Right lobe of liver (tissue), 6 donors: ENCODE results near the gene TAOK1. TPM values are rescaled to one million over a fixed set of nuclear protein-coding genes. Genes with fewer than 3 reads are reported as not detected.

Experiments
- ATAC-seq, 4 donors: fragments of 200-7000 bp; cut with Tn5 transposase; one replicate each; pipeline ENCODE4 v1.9.1; 2020; ENCODE audit warnings: mild to moderate bottlenecking in 4 of 4, moderate library complexity in 4 of 4
- DNase-seq, 3 donors: peaks; one replicate each; pipeline ENCODE4 v3.0.0-alpha.2; 2020
- H3K27ac ChIP-seq, 3 donors: fragments of 200-600 bp; one replicate each; pipeline ENCODE4 v1.8.0; 2022
- H3K27me3 ChIP-seq, 2 donors: fragments of 200-600 bp; one replicate each; pipeline ENCODE4 v1.8.0; 2022
- H3K36me3 ChIP-seq, 4 donors: fragments of 200-600 bp; sonication (generic) in 1 of 4; one replicate each; pipeline versions ENCODE4 v1.5.1 to v1.8.0; 2017 to 2022; ENCODE audit warnings: control low read depth in 1 of 4
- H3K4me1 ChIP-seq, 4 donors: fragments of 200-600 bp; sonication (generic) in 1 of 4; one replicate each; pipeline versions ENCODE4 v1.5.1 to v1.8.0; 2017 to 2022; ENCODE audit warnings: control low read depth in 1 of 4
- H3K4me3 ChIP-seq, 3 donors: fragments of 200-600 bp; one replicate each; pipeline ENCODE4 v1.8.0; 2022
- H3K9me3 ChIP-seq, 4 donors: fragments of 200-600 bp; sonication (generic) in 1 of 4; one replicate each; pipeline versions ENCODE4 v1.5.1 to v1.8.0; 2017 to 2022; ENCODE audit warnings: control low read depth in 1 of 4
- POLR2A ChIP-seq: fragments of 450-650 bp; IDR thresholded peaks from one replicate; pipeline ENCODE4 v1.6.1; 2017; ENCODE audit warnings: antibody characterized with exemption, mild to moderate bottlenecking
- WGBS: methylation state at CpG from one replicate; pipeline ENCODE4 v1.1.6; 2018; ENCODE audit warnings: low coverage, low lambda C conversion rate; ENCODE audit not compliant: insufficient coverage; ENCODE audit errors: missing lambda C conversion rate; 5-methylcytosine and 5-hydroxymethylcytosine counted together
- intact Hi-C, 2 donors: fragments of 100-400 bp; cut with DNase I; formaldehyde crosslinking; loops; one replicate each; pipeline versions ENCODE4 v1.11.2 to v1.14.1; 2022
- total RNA-seq, 6 experiments: library from RNA; depleted of rRNA in 2 of 6; stranded (reverse); fragments of >200 nt in 2 of 6; fragmentation: NEBNext Ultra II Directional in 3 of 6; extraction: Animal tissue kit (Norgen Biotek cat#: 25700) in 3 of 6; gene quantifications; one replicate each; pipeline versions ENCODE4 v1.1.0 to v1.2.4, GENCODE V29; 2016 to 2023
- TF ChIP-seq, protein P1 (sequence below), 4 donors: fragments of 200-600 bp in 3 of 4; fragments of 450-650 bp in 1 of 4; IDR thresholded peaks; one replicate each; pipeline versions ENCODE4 v1.5.1 to v1.8.0; 2016 to 2022; ENCODE audit warnings: antibody characterized with exemption in 4 of 4, mild to moderate bottlenecking in 2 of 4
- donor health status: DM: no; HTN: yes; CAD: no.
- donor health status: DM: no; HTN: no; CAD: no.
- donor health status: DM: no; HTN: no; CAD: no.
- donor health status: DM: no; HTN: yes; CAD: no.
- donor health status: DM: no; HTN: yes; CAD: no.

TAOK1 gene
- total RNA-seq, 6 experiments from 2014 or later: 17.1 to 37.1 (median 21.1) TPM

DNA sequence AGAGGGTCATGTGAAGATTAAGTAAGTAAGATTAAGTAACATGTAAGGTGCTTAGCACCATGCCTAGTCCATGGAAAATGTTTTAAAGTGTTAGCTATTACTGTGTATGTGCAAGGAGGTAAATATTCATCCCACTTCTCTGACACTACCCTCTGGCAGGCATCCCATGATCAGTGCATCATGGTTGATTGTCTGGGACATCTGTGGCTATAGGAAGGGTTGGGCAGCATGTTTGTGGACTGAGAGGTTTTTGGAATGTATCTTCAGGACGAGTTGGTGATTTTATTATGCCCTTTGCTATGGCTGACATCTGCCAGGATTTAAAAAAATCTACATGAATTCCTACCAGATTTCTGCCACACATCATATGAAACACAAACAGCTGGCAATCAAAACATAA lies 6.5 kb upstream of the TAOK1 start:
- intact Hi-C loops: no loop called here
- Histone ChIP-seq H3K4me3 (no peak overlapping the region), H3K4me1 (peaks cover 0 to 5% (median 0%) of the 10 kb centered on the region in 4 donors), H3K27ac (no peak overlapping the region), H3K9me3 (no peaks in the 10 kb centered on the region), H3K27me3 (no peaks in the 10 kb centered on the region), H3K36me3 (no peaks in the 10 kb centered on the region)
- 64% methylated on average over 1 of the region's 1 CpG for WGBS
- DNase-seq: no peak
- ATAC-seq: no peak
- TF ChIP-seq, protein P1, sequence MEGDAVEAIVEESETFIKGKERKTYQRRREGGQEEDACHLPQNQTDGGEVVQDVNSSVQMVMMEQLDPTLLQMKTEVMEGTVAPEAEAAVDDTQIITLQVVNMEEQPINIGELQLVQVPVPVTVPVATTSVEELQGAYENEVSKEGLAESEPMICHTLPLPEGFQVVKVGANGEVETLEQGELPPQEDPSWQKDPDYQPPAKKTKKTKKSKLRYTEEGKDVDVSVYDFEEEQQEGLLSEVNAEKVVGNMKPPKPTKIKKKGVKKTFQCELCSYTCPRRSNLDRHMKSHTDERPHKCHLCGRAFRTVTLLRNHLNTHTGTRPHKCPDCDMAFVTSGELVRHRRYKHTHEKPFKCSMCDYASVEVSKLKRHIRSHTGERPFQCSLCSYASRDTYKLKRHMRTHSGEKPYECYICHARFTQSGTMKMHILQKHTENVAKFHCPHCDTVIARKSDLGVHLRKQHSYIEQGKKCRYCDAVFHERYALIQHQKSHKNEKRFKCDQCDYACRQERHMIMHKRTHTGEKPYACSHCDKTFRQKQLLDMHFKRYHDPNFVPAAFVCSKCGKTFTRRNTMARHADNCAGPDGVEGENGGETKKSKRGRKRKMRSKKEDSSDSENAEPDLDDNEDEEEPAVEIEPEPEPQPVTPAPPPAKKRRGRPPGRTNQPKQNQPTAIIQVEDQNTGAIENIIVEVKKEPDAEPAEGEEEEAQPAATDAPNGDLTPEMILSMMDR (IDR thresholded peaks at IDR 0.05): no peak
- TF ChIP-seq POLR2A: no peak

DNA sequence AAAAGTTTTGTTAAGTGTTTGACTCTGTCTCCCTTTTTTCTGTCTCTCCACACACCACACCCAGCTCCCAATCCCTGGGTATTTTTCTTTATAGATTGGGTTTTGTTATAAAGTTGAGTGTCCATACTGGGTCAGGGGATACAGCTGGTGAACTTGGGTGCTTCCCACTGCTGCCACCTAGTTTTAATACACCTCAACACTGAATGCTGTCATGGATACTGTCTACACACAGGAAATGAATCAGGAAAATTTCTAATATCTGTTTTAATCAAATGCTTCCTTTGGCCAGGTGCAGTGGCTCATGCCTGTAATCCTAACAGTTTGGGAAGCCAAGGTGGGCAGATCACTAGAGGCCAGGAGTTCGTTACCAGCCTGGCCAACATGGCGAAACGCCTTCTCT lies 5.3 kb upstream of the TAOK1 start:
- DNase-seq (no peak), ATAC-seq (peak in 1 of 4 donors; percentile 66)
- intact Hi-C loops: no loop called here
- no peak overlapping the region for H3K4me3 ChIP-seq
- no peaks in the 10 kb centered on the region for H3K9me3 ChIP-seq
- no CpG with 5 or more reads among the region's 3 CpGs for WGBS
- H3K4me1 ChIP-seq: peaks cover 0 to 4% (median 0%) of the 10 kb centered on the region in 4 donors
- no peaks in the 10 kb centered on the region for H3K36me3 ChIP-seq
- TF ChIP-seq POLR2A: no peak
- TF ChIP-seq, protein P1 (IDR thresholded peaks at IDR 0.05): no peak
- no peak overlapping the region for H3K27ac ChIP-seq
- H3K27me3 ChIP-seq: no peaks in the 10 kb centered on the region

DNA sequence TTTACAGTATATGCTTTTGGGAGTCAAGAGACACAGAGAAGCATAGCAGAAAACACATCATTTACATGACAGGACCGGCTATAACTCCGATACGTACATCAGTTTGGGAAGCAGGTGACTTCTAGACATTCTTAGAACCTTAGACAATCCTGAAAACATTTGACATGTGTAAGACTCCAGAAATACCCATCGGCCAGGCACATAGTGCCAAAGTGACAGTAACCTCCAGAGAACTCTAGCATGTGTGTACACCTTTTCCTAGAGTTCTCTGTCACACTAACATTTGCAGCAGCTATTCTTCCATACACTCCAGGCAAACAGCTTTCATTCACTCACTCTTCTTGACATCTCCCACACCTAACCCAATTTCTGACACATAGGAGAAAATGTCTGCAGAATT lies 3.4 kb upstream of the TAOK1 start:
- DNase-seq (no peak), ATAC-seq (no peak)
- Histone ChIP-seq H3K4me3 (no peak overlapping the region), H3K27ac (no peak overlapping the region), H3K27me3 (no peaks in the 10 kb centered on the region), H3K36me3 (no peaks in the 10 kb centered on the region), H3K9me3 (no peaks in the 10 kb centered on the region), H3K4me1 (peaks cover 0 to 9% (median 0%) of the 10 kb centered on the region in 4 donors)
- intact Hi-C loops: no loop called here
- no peak for TF ChIP-seq POLR2A
- TF ChIP-seq, protein P1 (IDR thresholded peaks at IDR 0.05): no peak
- WGBS: 91% methylated on average over 4 of the region's 4 CpGs

DNA sequence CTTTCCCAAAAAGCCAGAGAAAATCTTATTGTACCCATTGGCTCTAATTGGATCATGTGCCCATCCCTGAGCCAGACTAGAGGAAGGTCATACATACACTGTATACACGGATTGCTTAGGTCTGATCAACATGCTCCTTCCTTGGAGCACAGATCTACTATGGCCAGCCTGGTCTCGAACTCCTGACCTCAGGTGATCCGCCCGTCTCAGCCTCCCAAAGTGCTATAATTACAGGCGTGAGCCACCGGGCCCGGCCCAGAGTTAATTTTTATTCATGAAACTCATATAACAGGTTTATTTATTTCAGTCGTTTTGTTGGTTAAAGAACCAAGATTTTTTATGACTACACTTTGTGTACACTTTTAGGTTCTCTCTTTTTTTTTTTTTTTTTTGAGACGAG lies 1.2 kb upstream of the TAOK1 start:
- no peak overlapping the region for H3K27ac ChIP-seq
- H3K9me3 ChIP-seq: no peaks in the 10 kb centered on the region
- H3K36me3 ChIP-seq: no peaks in the 10 kb centered on the region
- no peak overlapping the region for H3K4me3 ChIP-seq
- TF ChIP-seq POLR2A: no peak
- TF ChIP-seq, protein P1 (IDR thresholded peaks at IDR 0.05): no peak
- intact Hi-C loops: no loop called here
- WGBS: 92% methylated on average over 9 of the region's 9 CpGs
- no peak for ATAC-seq
- H3K4me1 ChIP-seq: peaks cover 0 to 23% (median 3%) of the 10 kb centered on the region in 4 donors
- no peaks in the 10 kb centered on the region for H3K27me3 ChIP-seq
- no peak for DNase-seq
